HPDE6-E6E7 (cell line): Measurements from ENCODE around the gene IFNAR2.

Source experiments
- DNase-seq: peaks from one replicate; pipeline ENCODE4 v3.0.0; 2011; ENCODE audit warnings: missing footprints; ENCODE audit errors: extremely low spot score

IFNAR2 gene

GRCh38 chr21:33267250-33267649, 37.5 kb downstream of the IFNAR2 start:
- no peak for DNase-seq

GRCh38 chr21:33268393-33268736, 38.6 kb downstream of the IFNAR2 start:
- DNase-seq = no peak

GRCh38 chr21:33268737-33269441, 39.2 kb downstream of the IFNAR2 start:
- DNase-seq = peak; percentile 77

- DNase-seq = no peak
Observed at GRCh38 chr21:33270986-33271385, 41.2 kb downstream of the IFNAR2 start.

GRCh38 chr21:33273044-33273443, 43.3 kb downstream of the IFNAR2 start:
- DNase-seq = no peak

- DNase-seq = no peak
Observed at GRCh38 chr21:33278721-33279120, 49.0 kb downstream of the IFNAR2 start.

GRCh38 chr21:33279330-33279820, 49.6 kb downstream of the IFNAR2 start:
- DNase-seq = no peak
